Spleen (tissue), 11 donors: ENCODE results near the gene BGLAP. TPM values are rescaled to one million over a fixed set of nuclear protein-coding genes. Genes with fewer than 3 reads are reported as not detected.

Experiments used
- DNase-seq: peaks from one replicate; pipeline ENCODE4 v3.0.0-alpha.2; 2020
- H3K27ac ChIP-seq, 8 donors: fragments of 200-600 bp; sonication (generic) in 7 of 8; 1 replicate in 4 of 8; 2 replicates in 4 of 8; pipeline versions ENCODE4 v1.5.0 to v1.8.0; 2016 to 2021; ENCODE audit warnings: inconsistent platforms in 4 of 8, mild to moderate bottlenecking in 4 of 8, moderate library complexity in 1 of 8
- H3K27me3 ChIP-seq, 7 donors: fragments of 200-600 bp; sonication (generic) in 6 of 7; replicated peaks in 1 of 7; 1 replicate in 4 of 7; 2 replicates in 3 of 7; pipeline versions ENCODE4 v1.5.0 to v1.8.0; 2016 to 2021; ENCODE audit warnings: inconsistent platforms in 3 of 7, mild to moderate bottlenecking in 1 of 7
- H3K36me3 ChIP-seq, 6 donors: fragments of 200-600 bp; sonication (generic) in 5 of 6; 1 replicate in 4 of 6; 2 replicates in 2 of 6; pipeline versions ENCODE4 v1.5.0 to v1.8.0; 2016 to 2021; ENCODE audit warnings: inconsistent platforms in 2 of 6
- H3K4me1 ChIP-seq, 6 donors: fragments of 200-600 bp; sonication (generic) in 5 of 6; 1 replicate in 3 of 6; 2 replicates in 3 of 6; pipeline versions ENCODE4 v1.5.0 to v1.8.0; 2016 to 2021; ENCODE audit warnings: inconsistent platforms in 3 of 6
- H3K4me3 ChIP-seq, 8 donors: fragments of 200-600 bp; sonication (generic) in 7 of 8; 1 replicate in 4 of 8; 2 replicates in 4 of 8; pipeline versions ENCODE4 v1.5.0 to v1.8.0; 2016 to 2021; ENCODE audit warnings: inconsistent platforms in 4 of 8, mild to moderate bottlenecking in 4 of 8, moderate library complexity in 2 of 8
- H3K9me3 ChIP-seq, 8 donors: fragments of 200-600 bp; sonication (generic) in 7 of 8; 1 replicate in 4 of 8; 2 replicates in 4 of 8; pipeline versions ENCODE4 v1.5.0 to v1.8.0; 2016 to 2021; ENCODE audit warnings: inconsistent platforms in 4 of 8
- CTCF ChIP-seq, 11 experiments: fragments of 200-600 bp in 7 of 11; fragments of 450-650 bp in 4 of 11; sonication (generic) in 4 of 11; IDR thresholded peaks in 8 of 11; conservative IDR thresholded peaks in 3 of 11; 1 replicate in 7 of 11; 2 replicates in 4 of 11; pipeline versions ENCODE4 v1.4.0 to v1.8.0; 2016 to 2021; ENCODE audit warnings: antibody characterized with exemption in 11 of 11, inconsistent platforms in 4 of 11, mild to moderate bottlenecking in 1 of 11
- POLR2A ChIP-seq, 3 donors: fragments of 450-650 bp; IDR thresholded peaks; one replicate each; pipeline ENCODE4 v1.5.1; 2017; ENCODE audit warnings: antibody characterized with exemption in 3 of 3, mild to moderate bottlenecking in 1 of 3
- POLR2AphosphoS5 ChIP-seq, 3 donors: sonication (generic); formaldehyde crosslinking; IDR thresholded peaks; one replicate each; pipeline ENCODE4 v1.5.1; 2017; ENCODE audit warnings: antibody characterized with exemption in 3 of 3
- WGBS, 5 donors: extraction: QIAGEN DNeasy Blood & Tissue Kit in 3 of 5; methylation state at CpG; one replicate each; pipeline versions ENCODE4 v1.1.5 to v1.1.7; 2013 to 2018; 5-methylcytosine and 5-hydroxymethylcytosine counted together
- intact Hi-C: fragments of 100-400 bp; cut with DNase I; formaldehyde crosslinking; loops from one replicate; pipeline ENCODE4 v1.15.0; 2023; ENCODE audit warnings: low total_unique reads
- polyA plus RNA-seq, 3 donors: library from polyadenylated mRNA; stranded (reverse); fragments of 200-250 nt; gene quantifications; one replicate each; pipeline ENCODE4 v1.2.1, GENCODE V29; 2013
- small RNA-seq, 4 donors: library from RNA; depleted of rRNA; stranded (forward); fragments of <200 nt; gene quantifications; one replicate each; pipeline ENCODE3, GENCODE V24; 2016
- total RNA-seq, 7 donors: library from RNA; depleted of rRNA in 3 of 7; stranded (reverse); fragments of >200 nt in 3 of 7; fragmentation: NEBNext Ultra II Directional in 4 of 7; extraction: Animal tissue kit (Norgen Biotek cat#: 25700) in 4 of 7; gene quantifications; one replicate each; pipeline versions ENCODE4 v1.1.0 to v1.2.1, GENCODE V29; 2016 to 2021
- donor health status: healthy with polysubstance abuse.
- donor health status: DM: no; HTN: no; CAD: no; lungs with moderate emphysema.
- donor health status: DM: no; HTN: no; CAD: no.
- donor health status: Bipolar disorder and iron deficiency.
- donor health status: healthy.
- donor health status: DM: no; HTN: no; CAD: no.
- donor health status: DM: yes; HTN: yes; CAD: no.

Gene BGLAP
- total and polyA plus RNA-seq, 10 donors: 1.7 to 6.0 (median 2.4) TPM

DNA sequence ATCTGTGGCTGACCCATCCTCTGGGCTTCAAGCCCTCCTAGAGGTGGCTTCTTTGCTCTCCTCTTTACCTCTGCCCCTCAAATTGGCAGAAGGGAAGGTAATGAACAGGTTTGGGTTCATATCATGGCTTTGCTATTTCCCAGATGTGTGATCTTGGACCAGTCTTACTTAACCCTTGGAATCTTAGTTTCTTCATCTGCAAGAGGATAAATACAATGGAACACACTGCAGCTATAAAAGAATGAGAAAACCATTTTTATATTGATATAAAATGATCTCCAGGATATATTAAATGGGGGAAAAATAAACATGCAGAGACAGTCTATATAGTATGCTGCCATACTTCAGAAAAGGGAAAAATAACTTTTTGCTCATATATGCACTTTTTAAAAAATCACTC is 47.9 kb downstream of the BGLAP start:
- no peaks in the 10 kb centered on the region for H3K27me3 ChIP-seq
- TF ChIP-seq POLR2A (IDR thresholded peaks at IDR 0.05) (no peak), POLR2AphosphoS5 (IDR thresholded peaks at IDR 0.05) (no peak), CTCF (IDR thresholded peaks at IDR 0.05 in 8 of 11, conservative IDR thresholded peaks at IDR 0.05 in 3 of 11) (no peak)
- no peaks in the 10 kb centered on the region for H3K9me3 ChIP-seq
- no peak overlapping the region for H3K4me3 ChIP-seq
- peaks cover 0 to 86% (median 27%) of the 10 kb centered on the region in 6 donors for H3K36me3 ChIP-seq
- intact Hi-C loops: no loop called here
- no peak for DNase-seq
- H3K27ac ChIP-seq: no peak overlapping the region
- peaks cover 8 to 51% (median 25%) of the 10 kb centered on the region in 6 donors for H3K4me1 ChIP-seq

DNA sequence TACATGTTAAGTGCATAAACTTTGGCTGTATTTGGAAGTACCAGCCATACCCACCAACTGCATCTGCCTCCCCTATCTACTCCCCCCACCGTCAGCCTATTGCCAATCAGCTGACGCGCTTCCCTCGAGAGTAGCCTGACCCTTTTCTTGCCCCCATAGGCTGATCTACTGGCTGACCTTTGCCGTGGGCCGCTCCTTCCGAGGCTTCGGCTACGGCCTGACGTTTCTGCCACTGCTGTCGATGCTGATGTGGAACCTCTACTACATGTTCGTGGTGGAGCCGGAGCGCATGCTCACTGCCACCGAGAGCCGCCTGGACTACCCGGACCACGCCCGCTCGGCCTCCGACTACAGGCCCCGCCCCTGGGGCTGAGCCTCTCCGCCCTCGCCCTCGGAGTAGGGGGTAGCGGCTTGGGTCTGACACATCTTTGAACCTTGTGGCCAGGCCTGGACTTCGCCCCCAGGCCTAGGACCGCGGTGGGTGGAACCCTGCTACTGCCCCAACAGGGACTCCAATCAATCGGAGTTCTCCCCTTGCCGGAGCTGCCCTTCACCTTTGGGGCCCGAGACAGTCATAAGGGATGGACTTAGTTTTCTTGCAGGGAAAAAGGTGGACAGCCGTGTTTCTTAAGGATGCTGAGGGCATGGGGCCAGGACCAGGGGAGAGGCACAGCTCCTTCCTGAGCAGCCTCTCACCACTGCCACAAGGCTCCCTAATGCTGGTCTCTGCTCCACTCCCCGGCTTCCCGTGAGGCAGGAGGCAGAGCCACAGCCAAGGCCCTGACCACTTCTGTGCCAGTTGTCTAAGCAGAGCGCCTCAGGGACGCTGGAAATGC is 49.5 kb downstream of the BGLAP start:
- WGBS, 5 donors: 25 to 40% (median 33%) methylated on average over 31 to 37 of the region's 37 CpGs
- DNase-seq: peak; percentile 92
- peaks cover 0 to 71% (median 17%) of the 10 kb centered on the region in 6 donors for H3K36me3 ChIP-seq
- intact Hi-C loops: no loop called here
- H3K4me3 ChIP-seq: peak overlapping the region in 7 of 8 donors; percentile 6 to 63 (median 22)
- TF ChIP-seq POLR2A (IDR thresholded peaks at IDR 0.05) (peak in 1 of 3 donors; percentile 3), POLR2AphosphoS5 (IDR thresholded peaks at IDR 0.05) (peak; percentile 70 to 82 (median 79)), CTCF (IDR thresholded peaks at IDR 0.05 in 8 of 11, conservative IDR thresholded peaks at IDR 0.05 in 3 of 11) (no peak)
- no peaks in the 10 kb centered on the region for H3K27me3 ChIP-seq
- peaks cover 10 to 58% (median 35%) of the 10 kb centered on the region in 6 donors for H3K4me1 ChIP-seq
- H3K27ac ChIP-seq: peak overlapping the region in 7 of 8 donors; percentile 45 to 80 (median 71)
- H3K9me3 ChIP-seq: no peaks in the 10 kb centered on the region

Small RNA genes within 50 kb of the gene (small RNA-seq; reads per million reads assigned to genes)
- 0 reads per million in 4 donors for gene RF00568

Other genes with a start within 250 kb of the BGLAP start
- 100 to 1,000 TPM; 152 to 254 (median 183) TPM for gene SSR2, start 221.2 kb upstream of the BGLAP start, total RNA-seq
- gene SSR2, start 221.2 kb upstream of the BGLAP start, polyA plus RNA-seq: 100 to 1,000 TPM; 198 to 291 (median 224) TPM
- 10 to 100 TPM; 15.7 to 26.4 (median 21.2) TPM for gene UBQLN4, start 188.4 kb upstream of the BGLAP start, total RNA-seq
- gene UBQLN4, start 188.4 kb upstream of the BGLAP start, polyA plus RNA-seq: 10 to 100 TPM; 11.2 to 18.0 (median 12.2) TPM
- gene LAMTOR2, start 187.4 kb upstream of the BGLAP start, total RNA-seq: 10 to 100 TPM; 29.5 to 53.3 (median 42.3) TPM
- 100 to 1,000 TPM in 2 of 3 donors, 10 to 100 TPM in 1; 80.0 to 121 (median 107) TPM for gene LAMTOR2, start 187.4 kb upstream of the BGLAP start, polyA plus RNA-seq
- under 1 TPM in 2 of 7 donors, not detected in 5; 0.50 to 0.70 TPM for gene RAB25, start 181.0 kb upstream of the BGLAP start, total RNA-seq
- gene RAB25, start 181.0 kb upstream of the BGLAP start, polyA plus RNA-seq: under 1 TPM; 0.28 to 0.61 (median 0.45) TPM
- under 1 TPM; 0.26 to 0.76 (median 0.38) TPM for gene MEX3A, start 159.7 kb upstream of the BGLAP start, total RNA-seq
- under 1 TPM; 0.11 to 0.17 (median 0.16) TPM for gene MEX3A, start 159.7 kb upstream of the BGLAP start, polyA plus RNA-seq
- gene LMNA, start 127.5 kb upstream of the BGLAP start, total RNA-seq: 100 to 1,000 TPM in 6 of 7 donors, 10 to 100 TPM in 1; 95.1 to 279 (median 124) TPM
- gene LMNA, start 127.5 kb upstream of the BGLAP start, polyA plus RNA-seq: 10 to 100 TPM; 33.9 to 61.1 (median 39.4) TPM
- 10 to 100 TPM; 21.1 to 65.9 (median 37.7) TPM for gene SEMA4A, start 88.6 kb upstream of the BGLAP start, total RNA-seq
- 1 to 10 TPM; 7.1 to 9.3 (median 9.1) TPM for gene SEMA4A, start 88.6 kb upstream of the BGLAP start, polyA plus RNA-seq
- gene SLC25A44, start 48.1 kb upstream of the BGLAP start, total RNA-seq: 10 to 100 TPM; 22.8 to 32.7 (median 29.0) TPM
- 1 to 10 TPM; 4.8 to 8.4 (median 6.2) TPM for gene SLC25A44, start 48.1 kb upstream of the BGLAP start, polyA plus RNA-seq
- 10 to 100 TPM; 43.8 to 74.0 (median 59.5) TPM for gene PMF1, start 29.2 kb upstream of the BGLAP start, total RNA-seq
- 10 to 100 TPM; 66.3 to 97.6 (median 79.3) TPM for gene PMF1, start 29.2 kb upstream of the BGLAP start, polyA plus RNA-seq
- gene PAQR6, start 5.9 kb downstream of the BGLAP start, total RNA-seq: 1 to 10 TPM in 6 of 7 donors, under 1 TPM in 1; 0.94 to 4.0 (median 1.8) TPM
- 1 to 10 TPM in 2 of 3 donors, under 1 TPM in 1; 0.80 to 2.3 (median 2.2) TPM for gene PAQR6, start 5.9 kb downstream of the BGLAP start, polyA plus RNA-seq
- gene SMG5, start 40.6 kb downstream of the BGLAP start, total RNA-seq: 10 to 100 TPM; 48.9 to 80.5 (median 70.8) TPM
- 10 to 100 TPM; 14.9 to 33.6 (median 17.7) TPM for gene SMG5, start 40.6 kb downstream of the BGLAP start, polyA plus RNA-seq
- gene TMEM79, start 42.1 kb downstream of the BGLAP start, total RNA-seq: 1 to 10 TPM; 2.6 to 6.8 (median 4.6) TPM
- 1 to 10 TPM; 3.4 to 5.3 (median 3.8) TPM for gene TMEM79, start 42.1 kb downstream of the BGLAP start, polyA plus RNA-seq
- 10 to 100 TPM; 25.5 to 54.4 (median 44.2) TPM for gene GLMP, start 53.5 kb downstream of the BGLAP start, total RNA-seq
- 10 to 100 TPM; 26.3 to 31.9 (median 30.6) TPM for gene GLMP, start 53.5 kb downstream of the BGLAP start, polyA plus RNA-seq
- not detected for gene VHLL, start 57.1 kb downstream of the BGLAP start, total RNA-seq
- gene VHLL, start 57.1 kb downstream of the BGLAP start, polyA plus RNA-seq: not detected
- gene CCT3, start 96.1 kb downstream of the BGLAP start, total RNA-seq: 100 to 1,000 TPM in 5 of 7 donors, 10 to 100 TPM in 2; 83.9 to 129 (median 104) TPM
- gene CCT3, start 96.1 kb downstream of the BGLAP start, polyA plus RNA-seq: 100 to 1,000 TPM in 2 of 3 donors, 10 to 100 TPM in 1; 73.7 to 113 (median 106) TPM
- gene TSACC, start 96.3 kb downstream of the BGLAP start, total RNA-seq: not detected
- 1 to 10 TPM in 2 of 3 donors, under 1 TPM in 1; 0.41 to 1.4 (median 1.3) TPM for gene TSACC, start 96.3 kb downstream of the BGLAP start, polyA plus RNA-seq
- 1 to 10 TPM in 1 of 7 donors, under 1 TPM in 1, not detected in 5; 0.67 to 1.4 TPM for gene RHBG, start 127.0 kb downstream of the BGLAP start, total RNA-seq
- gene RHBG, start 127.0 kb downstream of the BGLAP start, polyA plus RNA-seq: under 1 TPM; 0.05 to 0.38 (median 0.13) TPM